ENCODE data around the gene TRA2B.

DNA sequence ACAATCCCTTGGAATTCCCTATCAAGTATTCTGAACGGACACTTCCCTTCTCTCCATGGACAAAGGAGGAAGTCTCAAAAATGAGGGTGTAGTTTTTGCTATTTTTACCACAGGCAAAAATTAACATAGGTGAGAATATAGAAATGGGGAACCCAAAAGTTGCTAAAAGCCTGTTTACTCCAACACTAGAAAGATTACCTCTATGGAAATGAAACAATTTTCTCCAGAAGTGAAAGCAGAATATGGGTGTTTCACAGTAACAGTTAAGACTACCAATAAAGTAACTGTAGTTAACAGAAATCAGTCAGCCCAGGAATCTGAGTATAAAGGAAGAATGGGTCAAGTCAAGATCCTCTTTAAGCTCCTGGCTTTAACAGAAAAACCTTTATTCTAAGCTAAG, 9.3 kb downstream of the TRA2B start:
- TF ChIP-seq POLR2A (IDR thresholded peaks at IDR 0.05) (no peak), CTCF (IDR thresholded peaks at IDR 0.05) (no peak)

All from testis (tissue), 2 donors.